LoVo (cell line): ENCODE measurements around the gene MIA2.

Experiments used
- DNase-seq: peaks from one replicate; pipeline ENCODE4 v3.0.0-alpha.2; 2016; ENCODE audit warnings: low spot score

MIA2 gene

DNA sequence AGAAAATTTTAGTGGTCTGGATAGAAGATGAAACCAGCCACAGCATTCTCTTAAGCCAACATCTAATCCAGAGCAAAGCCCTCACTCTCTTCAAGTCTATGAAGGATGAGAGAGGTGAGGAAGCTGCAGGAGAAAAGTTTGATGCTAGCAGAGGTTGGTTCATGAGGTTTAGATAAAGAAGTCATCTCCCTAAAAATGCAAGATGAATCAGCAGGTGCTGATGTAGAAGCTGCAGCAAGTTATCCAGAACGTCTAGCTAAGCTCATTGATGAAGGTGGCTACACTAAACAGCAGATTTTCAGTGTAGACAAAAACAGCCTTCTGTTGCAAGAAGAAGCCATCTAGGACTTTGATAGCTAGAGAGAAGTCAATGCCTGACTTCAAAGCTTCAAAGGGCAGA lies 150.0 kb downstream of the MIA2 start:
- no peak for DNase-seq

DNA sequence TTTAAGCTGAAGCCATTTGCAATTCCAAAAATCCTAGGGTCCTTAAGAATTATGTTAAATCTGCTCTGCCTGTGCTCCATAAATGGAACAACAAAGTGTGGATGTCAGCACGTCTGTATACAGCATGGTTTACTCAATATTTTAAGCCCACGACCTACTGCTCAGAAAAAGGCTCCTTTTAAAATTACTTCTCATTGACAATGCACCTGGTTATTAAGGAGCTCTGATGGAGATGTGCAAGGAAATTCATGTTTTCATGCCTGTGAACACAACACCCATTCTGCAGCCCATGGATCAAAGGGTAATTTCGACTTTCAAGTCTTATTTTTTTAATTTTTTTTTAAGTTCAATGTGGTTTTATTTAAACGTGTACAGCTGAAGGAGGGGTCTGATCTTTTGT lies 150.5 kb downstream of the MIA2 start:
- no peak for DNase-seq

DNA sequence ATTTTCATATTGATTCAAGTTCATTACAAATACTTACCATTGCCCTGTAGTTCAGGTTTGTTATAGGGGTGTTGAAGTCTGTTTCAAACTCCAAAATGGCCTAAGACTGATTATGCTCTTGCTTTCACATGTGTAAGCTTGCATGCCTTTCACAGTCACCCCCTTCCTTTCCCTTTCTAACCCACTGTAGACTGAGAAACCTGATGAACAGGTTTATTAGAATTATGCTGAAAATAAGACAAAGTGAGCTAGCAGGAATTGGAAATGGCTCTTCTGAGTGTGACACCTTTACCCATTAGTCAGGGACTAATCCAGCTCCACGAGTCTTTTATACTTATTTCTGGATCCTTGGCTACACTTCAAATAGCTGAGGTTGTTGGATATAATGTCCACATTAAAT lies 159.6 kb downstream of the MIA2 start:
- DNase-seq, result no peak

DNA sequence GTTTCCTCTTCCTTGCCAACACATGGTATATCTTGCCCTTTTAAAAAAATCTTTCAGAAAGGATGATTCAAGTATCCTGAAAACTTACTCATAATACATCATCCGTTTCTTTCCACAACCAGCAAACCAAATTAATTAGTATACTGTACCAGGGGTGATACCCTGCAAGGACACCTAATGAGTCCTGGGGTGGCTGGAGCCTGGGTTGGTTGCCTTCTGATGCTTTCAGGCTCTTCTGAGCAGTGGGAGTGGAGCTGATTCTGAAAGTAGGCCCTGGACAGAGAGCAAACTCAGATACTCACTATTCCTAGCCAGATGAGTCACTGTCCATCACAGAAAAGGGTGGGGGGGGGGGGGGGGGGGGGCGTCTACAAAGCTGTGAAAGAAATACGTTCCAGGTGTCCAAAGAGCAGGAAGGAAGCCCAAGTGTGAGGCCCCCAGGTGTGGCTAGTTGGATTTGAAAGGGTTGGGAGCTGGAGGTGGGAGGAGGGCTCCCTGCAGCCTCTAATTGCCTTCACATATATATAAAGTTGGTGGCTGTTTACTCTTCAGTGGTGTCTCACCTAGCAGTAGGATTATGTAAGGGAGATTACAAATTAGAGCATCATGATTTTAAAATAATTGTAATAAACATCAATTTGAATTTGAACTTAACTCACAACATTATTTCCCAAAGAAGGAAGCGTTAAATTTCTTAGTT lies 162.0 kb downstream of the MIA2 start:
- DNase-seq, result no peak

DNA sequence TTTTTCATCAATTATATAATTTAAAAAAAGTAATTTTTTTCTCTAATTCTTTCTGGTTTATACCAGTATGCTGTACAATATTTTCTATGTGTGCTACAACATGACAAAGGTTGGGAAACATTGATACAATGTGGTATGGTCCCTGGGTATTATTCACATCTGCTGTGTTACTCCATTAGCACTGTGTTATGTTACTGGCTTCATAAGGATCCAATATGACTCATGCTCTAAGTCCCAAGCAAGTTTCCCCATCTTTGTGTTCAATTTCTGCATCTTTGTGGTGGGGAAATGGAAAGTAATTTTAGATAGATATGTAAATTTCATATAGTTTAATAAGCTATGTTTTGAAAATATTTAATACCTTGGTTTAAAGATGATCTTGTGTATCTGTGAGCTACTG lies 162.7 kb downstream of the MIA2 start:
- DNase-seq, result no peak

DNA sequence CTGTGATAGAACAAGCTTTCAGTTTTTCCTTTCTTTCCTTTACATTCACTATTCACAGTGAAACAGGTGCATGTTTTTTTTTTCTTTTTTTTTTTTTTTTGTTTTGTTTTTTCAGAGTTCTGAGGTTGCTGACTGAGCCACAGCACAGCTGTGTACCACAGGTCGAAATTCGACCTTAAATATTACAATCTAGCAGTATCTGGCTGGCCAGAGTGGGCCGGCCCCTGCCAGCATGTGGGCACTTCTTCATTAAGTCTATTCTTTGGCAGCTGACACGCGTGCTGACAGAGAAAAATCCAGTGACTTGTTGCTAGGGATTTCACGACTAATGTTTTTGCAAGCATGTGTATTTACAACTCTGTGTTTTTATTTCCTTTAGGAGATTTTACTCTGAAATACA lies 164.7 kb downstream of the MIA2 start:
- no peak for DNase-seq

DNA sequence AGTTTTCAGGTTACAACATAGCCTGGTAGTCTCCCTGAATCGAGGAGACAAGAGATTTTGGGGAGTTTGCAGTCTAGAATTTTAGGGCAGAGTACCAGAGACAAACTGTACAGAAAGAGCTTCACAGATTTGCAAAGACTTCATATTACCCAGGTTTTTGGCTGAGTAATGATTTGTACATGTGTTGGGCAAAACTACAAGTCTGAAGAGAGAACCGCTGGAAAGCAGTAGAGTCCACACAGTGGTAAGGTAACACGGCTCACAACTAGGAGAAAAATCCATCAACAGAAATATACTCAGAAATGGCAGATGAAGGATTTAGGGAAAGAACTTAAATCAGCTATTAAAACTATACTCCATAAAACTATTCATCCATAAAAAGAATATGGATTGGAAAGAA lies 172.8 kb downstream of the MIA2 start:
- no peak for DNase-seq

DNA sequence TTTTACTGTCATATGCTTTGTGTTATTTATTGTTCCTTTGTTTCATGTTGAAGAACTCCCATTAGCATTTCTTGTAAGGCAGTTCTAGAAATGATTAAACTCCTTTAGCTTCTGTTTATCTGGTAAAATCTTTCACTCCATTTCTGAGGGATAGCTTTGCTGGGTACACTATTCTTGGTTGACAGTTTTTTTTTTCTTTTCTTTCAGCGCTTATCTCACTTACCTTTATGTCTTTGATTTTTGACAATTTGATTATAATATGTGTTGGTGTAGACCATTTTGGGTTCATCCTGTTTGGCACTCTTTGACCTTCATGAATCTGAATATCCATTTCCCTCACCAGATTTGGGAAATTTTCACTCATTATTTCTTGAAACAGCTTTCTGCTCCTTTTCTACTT lies 182.4 kb downstream of the MIA2 start:
- DNase-seq, result no peak

DNA sequence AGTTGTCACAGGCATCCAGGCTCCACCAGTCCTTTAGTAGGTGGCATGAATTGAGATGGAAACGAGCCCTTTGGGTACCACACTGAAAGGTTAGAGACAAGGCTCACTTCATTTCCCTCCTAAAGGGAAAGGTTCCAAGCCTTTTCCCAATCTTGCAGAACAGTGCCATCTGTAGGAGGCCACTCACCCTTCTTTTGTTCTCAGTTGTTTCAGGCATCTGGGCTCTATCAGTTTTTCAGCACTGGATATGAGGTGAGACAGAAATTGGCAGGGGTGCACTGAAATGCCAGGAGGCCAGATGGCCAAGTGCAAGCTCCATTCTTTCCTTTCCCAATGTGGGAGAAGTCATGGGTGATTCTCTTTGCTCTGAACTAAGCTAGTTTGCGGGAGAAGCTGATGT lies 183.3 kb downstream of the MIA2 start:
- no peak for DNase-seq

DNA sequence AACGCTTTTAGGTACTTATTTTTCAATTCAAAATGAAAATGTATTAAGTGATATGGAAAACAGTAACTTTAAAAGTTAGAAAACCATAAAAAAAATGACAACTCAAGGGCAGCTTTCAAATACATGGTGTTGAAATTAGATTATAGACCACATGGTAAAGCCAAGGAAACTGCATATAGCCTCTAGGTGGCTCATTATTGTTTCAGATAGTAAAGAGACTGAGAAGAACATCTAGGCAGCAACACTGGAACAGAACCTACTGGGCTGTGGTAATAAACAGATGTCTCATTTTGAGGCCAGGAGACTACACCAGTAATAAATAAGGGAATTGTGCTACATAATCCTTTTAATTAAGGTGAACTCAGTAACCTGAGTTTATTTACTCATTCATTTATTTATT lies 185.6 kb downstream of the MIA2 start:
- DNase-seq, result no peak

DNA sequence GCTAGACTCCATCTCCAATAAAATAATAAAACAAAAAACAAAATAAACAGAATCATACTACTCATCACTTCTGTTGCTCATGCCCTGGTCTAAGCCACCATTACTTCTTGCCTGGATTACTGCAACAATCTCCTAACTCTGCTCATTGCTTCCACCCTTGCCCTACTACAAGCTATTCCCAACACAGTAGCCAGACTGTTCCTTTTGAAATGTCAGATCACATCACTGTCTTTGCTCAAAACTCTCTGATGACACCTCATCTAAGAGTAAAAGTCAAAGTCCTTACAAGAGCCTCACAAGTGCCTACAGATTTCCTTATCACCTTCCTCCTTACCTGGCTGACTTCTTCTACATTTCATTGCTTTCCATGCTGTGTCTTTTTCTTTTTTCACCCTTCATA lies 188.5 kb downstream of the MIA2 start:
- DNase-seq, result no peak

DNA sequence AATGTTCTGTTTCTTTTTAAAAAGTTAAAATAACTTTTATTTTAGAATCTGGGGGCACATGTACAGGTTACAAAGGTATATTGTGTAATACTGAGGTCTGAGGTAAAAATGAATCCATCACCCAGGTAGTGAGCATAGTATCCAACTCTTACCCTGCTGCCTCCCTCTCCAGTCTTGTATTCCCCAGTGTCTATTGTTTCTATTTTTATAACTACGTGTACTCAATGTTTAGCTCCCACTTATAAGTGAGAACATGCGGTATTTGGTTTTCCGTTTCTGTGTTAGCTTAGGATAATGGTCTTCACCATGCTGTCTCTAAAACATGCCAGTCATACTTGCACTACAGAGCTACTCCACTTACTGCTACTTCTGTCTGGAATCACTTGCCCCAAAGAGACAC lies 190.1 kb downstream of the MIA2 start:
- no peak for DNase-seq

DNA sequence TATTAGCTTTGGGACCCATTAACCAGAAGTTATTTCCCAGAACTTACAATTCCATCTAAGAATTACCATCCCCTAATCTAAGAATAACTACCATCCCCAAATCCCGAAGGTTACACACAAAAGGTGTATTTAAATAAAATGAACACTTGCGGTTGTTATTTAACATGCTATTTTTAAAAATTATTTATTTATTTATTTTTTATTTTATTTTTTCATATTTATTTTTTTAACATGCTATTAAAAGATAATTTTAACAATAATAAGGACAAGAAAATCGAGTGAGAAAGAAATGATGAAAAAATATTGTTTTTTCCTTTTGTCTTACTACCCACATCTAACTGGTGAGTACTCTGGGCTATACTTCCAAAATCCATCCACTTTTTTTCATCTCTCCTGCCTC lies 192.2 kb downstream of the MIA2 start:
- no peak for DNase-seq

DNA sequence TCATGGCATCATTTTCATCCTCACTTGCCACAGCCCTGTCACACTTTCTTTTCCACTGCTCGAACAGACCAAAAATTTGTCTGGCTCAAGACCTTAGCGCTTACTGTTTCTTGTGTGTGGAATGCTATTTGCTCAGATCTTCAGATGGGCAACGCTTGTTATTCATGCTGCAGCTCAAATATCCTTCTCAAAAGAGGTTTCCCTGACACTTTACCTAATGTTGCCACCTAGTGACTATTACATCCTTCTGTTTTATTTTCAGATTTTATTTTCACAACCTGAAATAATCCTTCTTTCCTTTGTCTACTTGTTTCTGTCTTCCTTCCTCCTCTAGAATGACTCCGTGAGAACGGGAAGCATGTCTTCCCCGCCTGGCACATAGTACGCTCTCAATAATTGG lies 192.9 kb downstream of the MIA2 start:
- no peak for DNase-seq

DNA sequence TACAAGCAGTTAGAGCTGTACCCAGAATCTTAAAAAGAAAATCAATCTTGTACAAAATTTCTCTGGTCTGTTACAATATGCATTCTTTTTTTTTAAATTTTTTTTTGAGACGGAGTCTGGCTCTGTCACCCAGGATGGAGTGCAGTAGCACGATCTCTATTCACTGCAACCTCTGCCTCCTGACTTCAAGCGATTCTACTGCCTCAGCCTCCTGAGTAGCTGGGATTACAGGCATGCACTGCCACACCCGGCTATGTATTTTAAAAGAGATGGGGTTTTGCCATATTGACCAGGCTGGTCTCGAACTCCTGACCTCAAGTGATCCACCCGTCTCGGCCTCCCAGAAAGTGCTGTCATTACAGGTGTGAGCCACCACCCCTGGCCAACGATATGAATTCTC lies 194.4 kb downstream of the MIA2 start:
- DNase-seq, result no peak

DNA sequence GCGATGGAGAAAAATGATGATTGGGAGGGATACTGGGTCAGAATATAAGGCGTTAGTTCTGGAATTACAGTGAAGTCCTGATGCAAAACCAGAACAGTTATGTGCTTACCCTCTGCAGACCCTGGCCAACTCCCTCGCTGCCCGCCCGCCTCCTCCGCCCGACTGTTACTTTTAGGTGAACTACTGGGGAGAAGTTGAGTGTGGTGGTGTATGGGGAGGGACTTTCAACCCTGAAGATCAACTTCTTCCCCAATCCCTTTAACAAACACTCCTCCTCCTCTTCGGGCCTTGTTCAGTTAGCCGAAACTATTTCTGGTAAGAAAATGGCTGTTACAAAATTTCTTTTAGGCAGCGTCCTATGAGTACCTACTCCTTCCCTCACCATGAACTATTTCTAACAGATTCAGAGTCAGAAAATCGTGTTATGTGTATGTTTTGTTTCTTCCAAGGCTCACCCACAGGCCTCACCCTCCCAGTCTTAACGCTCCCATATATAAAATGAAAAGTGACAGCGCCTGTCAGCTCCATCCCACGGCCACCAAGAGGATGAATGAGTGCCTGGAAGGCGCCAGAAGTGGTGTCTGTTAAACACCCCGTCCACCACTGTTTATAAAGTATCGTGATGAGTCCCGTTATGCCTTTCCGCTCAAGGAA lies 197.2 kb downstream of the MIA2 start:
- DNase-seq, result no peak

DNA sequence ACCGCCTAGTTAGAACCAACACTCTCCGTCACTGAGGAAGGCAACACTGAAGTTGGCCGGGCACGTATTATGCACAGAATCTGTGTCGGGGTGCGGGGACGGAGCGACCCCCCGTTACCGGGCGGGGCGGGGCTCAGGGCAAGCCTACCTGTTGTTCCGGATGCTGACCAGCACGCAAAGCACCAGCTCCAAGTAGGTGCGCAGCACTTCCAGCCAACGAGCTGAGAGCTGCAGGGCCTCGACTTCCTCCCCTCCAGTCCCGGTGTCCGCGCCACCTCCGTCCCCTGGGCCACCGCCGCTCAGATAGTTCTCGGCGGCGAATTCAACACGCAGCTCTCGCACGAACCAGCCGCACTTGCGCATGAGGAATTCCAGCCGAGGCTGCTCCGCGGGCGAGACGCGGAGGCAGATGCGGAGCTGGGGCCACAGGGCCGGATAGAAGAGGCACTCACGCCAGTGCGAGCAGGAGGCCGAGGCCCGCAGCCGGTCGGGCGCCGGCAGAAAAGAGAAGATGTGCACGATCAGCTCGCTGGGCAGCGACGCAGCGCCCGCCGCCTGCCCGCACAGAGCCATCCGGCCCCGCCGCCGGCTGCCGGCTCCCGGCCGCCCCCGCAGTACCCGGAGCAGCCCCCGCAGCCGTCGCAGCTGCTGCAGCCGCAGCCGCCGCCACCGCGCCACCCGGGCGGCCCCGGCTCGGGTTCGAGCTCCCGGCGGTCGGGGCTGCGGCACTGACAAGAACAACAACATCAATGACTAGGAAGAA lies 197.9 kb downstream of the MIA2 start:
- no peak for DNase-seq

DNA sequence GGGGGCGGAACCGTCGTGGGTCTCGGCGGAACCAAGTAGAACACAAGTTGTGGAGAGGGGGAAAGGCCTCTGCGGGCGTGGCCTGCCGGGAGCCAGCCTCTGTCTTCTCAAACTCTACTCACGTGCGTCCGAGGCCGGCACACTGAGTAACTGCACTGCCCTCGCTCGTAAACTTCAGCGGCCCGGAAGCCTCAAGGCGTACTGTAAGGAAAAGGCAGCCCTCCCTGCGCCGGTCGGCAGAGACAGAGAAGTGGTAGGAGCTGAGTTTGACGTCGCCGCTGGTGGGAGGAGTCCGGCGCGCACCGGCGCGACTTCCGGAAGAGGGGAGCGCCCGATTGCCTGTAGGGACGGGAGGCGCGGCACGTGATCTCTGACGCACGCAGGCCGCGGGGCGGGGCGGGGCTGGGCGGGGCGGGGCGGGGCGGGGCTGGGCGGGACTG lies 198.5 kb downstream of the MIA2 start, which contains the start of gene FBXO33:
Gene FBXO33, minus strand, starts transcription at position 255 of the 440 bp plus-strand sequence. CDS start 271 bp downstream, outside the sequence.
- DNase-seq, result peak; percentile 96

DNA sequence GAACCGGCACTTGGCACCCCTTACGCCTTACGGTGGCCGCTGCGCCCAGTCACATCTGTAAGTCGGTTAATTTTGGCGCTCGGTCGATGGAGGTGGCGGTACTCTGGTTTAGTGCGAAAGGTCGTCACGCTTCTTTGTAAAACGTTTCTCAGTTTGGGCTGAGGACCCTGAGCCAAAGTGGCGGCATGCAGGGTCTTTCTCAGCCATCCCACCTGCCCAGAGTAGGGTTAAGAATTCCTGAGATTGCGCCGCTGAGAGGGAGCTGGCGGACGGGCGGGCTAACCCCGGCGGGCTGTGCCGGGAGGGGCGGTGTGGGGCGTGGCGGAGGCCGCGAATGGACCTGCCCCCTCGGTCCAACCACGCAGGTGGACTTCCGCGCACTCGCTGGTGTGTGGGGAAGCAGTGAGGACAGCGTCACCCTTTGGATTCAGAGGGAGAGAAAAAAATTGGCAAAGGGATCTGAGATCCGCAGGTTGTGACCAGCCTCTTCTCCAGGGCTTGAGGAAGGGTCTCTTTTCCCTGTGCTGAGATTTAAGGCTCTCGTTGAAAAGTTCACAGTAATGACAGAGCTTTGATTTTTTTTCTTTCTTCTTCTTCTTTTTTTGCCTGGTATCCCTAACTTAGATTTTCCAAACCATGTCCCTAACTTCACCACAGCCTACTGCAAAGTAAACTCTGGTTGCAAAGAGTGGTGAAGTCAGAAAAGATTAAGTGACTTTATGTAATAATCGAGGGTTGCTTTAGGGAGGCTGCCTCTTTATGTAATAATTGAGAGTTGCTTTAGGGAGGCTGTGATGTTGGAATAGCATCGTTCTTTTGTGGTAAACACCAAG lies 199.1 kb downstream of the MIA2 start:
- DNase-seq, result peak; percentile 89

DNA sequence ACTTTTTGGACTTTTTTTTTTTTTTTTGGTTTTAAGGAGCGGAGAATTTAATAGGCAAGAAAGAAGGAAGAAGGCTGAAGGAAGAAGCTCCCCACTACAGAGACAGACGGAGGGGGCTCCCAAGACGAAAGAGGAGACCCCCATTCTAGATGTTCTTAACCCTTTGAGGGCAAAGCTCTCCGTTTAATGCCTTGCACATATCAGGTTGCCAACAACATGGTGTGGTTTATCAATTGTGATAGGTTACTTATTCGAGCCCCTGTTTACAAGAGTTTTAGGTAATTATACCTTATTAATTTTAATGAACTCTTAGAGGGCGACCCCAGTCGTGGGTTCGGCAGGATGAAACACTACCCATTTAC lies 199.7 kb downstream of the MIA2 start:
- DNase-seq, result no peak

DNA sequence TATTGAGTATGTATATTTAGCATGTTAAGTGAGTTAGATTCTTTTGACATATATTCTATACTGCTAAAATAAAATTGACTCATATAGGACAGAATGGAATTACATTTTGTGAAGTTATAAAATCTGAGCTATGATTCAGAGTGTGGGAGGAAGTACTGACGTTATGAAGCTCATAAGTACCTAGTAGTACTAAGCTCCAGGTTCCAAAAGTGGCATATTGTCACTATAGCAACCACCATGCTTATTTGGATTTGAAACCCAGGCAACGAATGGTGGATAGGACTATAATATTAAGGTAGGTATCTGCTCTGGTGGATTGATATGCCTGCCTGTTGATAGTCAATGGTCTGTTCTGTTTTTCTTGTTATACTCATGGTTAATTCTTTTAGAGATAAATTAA lies 200.7 kb downstream of the MIA2 start:
- DNase-seq, result no peak

DNA sequence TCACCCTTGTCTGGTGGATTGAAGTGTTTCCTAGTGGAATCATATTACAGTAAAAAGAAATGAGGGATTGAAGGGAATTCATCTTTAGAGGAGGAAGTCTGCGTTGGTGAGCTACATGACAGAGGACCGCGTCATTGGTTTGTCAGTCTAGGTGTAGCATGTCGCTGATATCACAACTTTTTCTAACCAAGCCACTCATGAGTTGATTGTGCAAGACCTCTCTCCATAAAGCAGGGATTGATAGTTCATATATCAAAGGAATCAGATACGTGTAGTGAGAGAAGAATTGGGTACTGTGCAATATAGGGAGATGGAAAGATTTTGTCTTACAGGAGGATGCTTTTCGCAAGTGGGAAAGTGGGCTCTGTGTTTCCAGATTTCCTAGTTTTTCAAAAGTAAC lies 201.5 kb downstream of the MIA2 start:
- no peak for DNase-seq
